ENCODE measurements around the gene SH3RF3.

The SH3RF3 gene

DNA sequence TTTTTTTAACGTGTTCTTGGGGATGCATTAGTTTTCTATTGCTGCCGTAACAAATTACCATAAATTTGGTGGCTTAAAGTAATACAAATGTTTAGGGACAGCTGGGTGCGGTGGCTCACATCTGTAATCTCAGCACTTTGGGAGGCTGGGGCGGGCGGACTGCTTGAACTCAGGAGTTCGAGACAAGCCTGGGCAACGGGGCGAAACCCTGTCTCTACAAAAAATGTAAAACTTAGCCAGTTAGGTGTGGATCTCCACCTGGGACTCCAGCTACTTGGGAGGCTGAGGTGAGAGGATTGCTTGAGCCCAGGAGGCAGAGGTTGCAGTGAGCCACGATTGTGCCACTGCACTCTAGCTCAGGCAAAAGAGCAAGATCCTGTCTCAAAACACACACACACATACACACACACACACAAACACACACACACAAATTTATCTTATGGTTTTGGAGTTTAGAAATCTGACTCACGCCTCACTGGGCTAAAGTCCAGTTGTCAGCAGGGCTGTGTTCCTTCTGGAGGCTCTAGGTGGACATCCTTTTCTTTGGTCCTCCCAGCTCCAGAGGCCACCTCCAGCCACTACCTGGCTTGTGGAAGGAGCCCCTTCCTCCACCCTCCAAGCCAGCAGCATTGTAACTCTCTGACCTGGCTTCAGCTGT lies 408.7 kb downstream of the SH3RF3 start:
- TF ChIP-seq, protein P1, sequence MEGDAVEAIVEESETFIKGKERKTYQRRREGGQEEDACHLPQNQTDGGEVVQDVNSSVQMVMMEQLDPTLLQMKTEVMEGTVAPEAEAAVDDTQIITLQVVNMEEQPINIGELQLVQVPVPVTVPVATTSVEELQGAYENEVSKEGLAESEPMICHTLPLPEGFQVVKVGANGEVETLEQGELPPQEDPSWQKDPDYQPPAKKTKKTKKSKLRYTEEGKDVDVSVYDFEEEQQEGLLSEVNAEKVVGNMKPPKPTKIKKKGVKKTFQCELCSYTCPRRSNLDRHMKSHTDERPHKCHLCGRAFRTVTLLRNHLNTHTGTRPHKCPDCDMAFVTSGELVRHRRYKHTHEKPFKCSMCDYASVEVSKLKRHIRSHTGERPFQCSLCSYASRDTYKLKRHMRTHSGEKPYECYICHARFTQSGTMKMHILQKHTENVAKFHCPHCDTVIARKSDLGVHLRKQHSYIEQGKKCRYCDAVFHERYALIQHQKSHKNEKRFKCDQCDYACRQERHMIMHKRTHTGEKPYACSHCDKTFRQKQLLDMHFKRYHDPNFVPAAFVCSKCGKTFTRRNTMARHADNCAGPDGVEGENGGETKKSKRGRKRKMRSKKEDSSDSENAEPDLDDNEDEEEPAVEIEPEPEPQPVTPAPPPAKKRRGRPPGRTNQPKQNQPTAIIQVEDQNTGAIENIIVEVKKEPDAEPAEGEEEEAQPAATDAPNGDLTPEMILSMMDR (conservative IDR thresholded peaks at IDR 0.05; ENCODE audit: low read depth, low read length) = no peak
- Histone ChIP-seq H2AFZ (ENCODE audit: low read depth) (no peak overlapping the region), H3K27ac (no peak overlapping the region), H4K20me1 (ENCODE audit: insufficient read depth) (no peaks in the 10 kb centered on the region), H3K36me3 (ENCODE audit: insufficient read depth) (no peaks in the 10 kb centered on the region), H3K27me3 (ENCODE audit: insufficient read depth, low read depth) (no peaks in the 10 kb centered on the region), H3K4me2 (no peak overlapping the region), H3K79me2 (ENCODE audit: insufficient read depth, low read depth) (no peaks in the 10 kb centered on the region), H3K9ac (no peak overlapping the region), H3K4me1 (ENCODE audit: low read depth, poor library complexity, severe bottlenecking) (no peaks in the 10 kb centered on the region), H3K4me3 (IDR thresholded peaks at IDR 0.05; ENCODE audit: insufficient read depth, low read depth, low read length) (no peak overlapping the region)

DNA sequence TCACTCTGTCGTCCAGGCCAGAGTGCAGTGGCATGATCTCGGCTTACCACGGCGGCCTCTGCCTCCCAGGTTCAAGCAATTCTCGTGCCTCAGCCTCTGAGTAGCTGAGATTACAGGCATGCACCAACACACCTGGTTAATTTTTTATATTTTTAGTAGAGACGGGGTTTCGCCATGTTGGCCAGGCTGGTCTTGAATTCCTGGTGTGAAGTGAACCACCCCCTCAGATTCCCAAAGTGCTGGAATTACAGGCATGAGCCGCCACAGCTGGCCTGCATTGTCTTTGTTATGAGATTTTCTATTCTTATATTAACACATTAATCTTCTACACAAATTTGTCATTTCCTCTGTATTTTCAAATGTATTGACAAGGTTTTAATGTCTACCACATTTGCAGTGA lies 409.5 kb downstream of the SH3RF3 start:
- H3K4me2 ChIP-seq = no peak overlapping the region
- H3K4me1 ChIP-seq (ENCODE audit: low read depth, poor library complexity, severe bottlenecking) = no peaks in the 10 kb centered on the region
- TF ChIP-seq, protein P1 (conservative IDR thresholded peaks at IDR 0.05; ENCODE audit: low read depth, low read length) = no peak
- H3K4me3 ChIP-seq (IDR thresholded peaks at IDR 0.05; ENCODE audit: insufficient read depth, low read depth, low read length) = no peak overlapping the region
- H3K79me2 ChIP-seq (ENCODE audit: insufficient read depth, low read depth) = no peaks in the 10 kb centered on the region
- H3K36me3 ChIP-seq (ENCODE audit: insufficient read depth) = no peaks in the 10 kb centered on the region
- H2AFZ ChIP-seq (ENCODE audit: low read depth) = no peak overlapping the region
- no peaks in the 10 kb centered on the region for H3K27me3 ChIP-seq (ENCODE audit: insufficient read depth, low read depth)
- H3K9ac ChIP-seq = no peak overlapping the region
- no peaks in the 10 kb centered on the region for H4K20me1 ChIP-seq (ENCODE audit: insufficient read depth)
- H3K27ac ChIP-seq = no peak overlapping the region

DNA sequence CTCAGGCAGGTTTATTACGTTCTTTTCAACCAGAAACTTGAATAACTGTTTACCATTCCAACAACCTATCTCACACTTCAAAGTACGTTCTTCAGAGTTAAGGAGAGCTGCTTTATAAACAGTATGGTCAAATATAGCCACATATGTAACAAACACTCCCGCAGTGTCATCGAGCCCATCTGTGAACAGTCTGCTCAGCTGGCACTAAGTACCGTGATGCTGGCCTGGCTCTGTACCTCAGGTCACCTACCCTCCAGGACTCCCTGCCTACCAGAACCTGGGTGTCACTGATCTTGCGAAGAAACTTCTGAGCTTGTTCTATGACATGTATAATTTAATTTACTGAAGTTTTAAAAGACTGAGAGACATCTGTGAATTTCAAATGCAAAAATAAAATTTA lies 413.4 kb downstream of the SH3RF3 start:
- Histone ChIP-seq H3K9ac (no peak overlapping the region), H4K20me1 (ENCODE audit: insufficient read depth) (no peaks in the 10 kb centered on the region), H3K27me3 (ENCODE audit: insufficient read depth, low read depth) (no peaks in the 10 kb centered on the region), H3K36me3 (ENCODE audit: insufficient read depth) (no peaks in the 10 kb centered on the region), H3K4me3 (IDR thresholded peaks at IDR 0.05; ENCODE audit: insufficient read depth, low read depth, low read length) (no peak overlapping the region), H3K4me1 (ENCODE audit: low read depth, poor library complexity, severe bottlenecking) (no peaks in the 10 kb centered on the region), H3K27ac (no peak overlapping the region), H2AFZ (ENCODE audit: low read depth) (no peak overlapping the region), H3K4me2 (no peak overlapping the region), H3K79me2 (ENCODE audit: insufficient read depth, low read depth) (no peaks in the 10 kb centered on the region)
- TF ChIP-seq, protein P1 (conservative IDR thresholded peaks at IDR 0.05; ENCODE audit: low read depth, low read length) = no peak

DNA sequence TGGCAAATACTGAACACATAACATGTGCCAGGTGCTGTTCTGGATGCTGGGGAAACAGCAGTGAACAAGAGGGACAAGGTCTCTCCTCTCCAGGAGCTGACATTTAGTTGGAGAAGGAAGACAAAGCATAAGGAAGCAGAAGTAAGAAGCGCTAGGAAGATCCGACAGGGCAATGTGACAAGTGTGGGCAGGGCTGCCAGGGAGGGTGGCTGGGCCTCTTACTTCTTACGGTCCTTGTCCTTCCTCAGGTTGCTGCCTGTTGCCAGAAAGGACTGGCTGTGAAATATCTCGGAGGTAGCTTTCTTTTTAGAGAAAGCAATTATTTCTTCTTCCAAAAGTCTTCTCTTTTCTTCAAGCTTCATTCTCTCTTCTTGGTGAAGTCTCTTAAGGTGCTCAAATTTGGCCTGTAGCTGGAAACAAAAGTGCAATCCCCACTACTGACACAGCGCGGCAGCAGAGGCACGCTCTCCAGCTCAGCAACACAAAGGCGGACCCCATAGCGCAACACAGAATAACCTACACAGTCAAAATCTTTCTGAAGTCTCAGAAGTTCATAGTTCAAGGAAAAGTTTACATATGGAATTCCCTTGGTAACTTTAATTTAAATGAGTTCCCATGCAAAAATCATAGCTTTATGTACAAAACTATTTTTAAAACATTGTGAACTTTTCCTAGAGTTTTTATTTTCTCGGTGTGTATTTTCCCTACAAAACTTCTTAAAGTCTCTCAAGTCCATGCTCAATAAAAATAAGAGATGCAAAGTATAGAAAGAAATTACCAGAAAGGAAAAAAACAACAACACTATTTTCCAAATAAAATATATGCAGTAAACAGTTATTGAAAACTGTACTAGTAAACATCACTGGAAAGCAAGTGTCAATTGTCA lies 417.1 kb downstream of the SH3RF3 start:
- Histone ChIP-seq H3K4me2 (no peak overlapping the region), H4K20me1 (ENCODE audit: insufficient read depth) (no peaks in the 10 kb centered on the region), H3K27me3 (ENCODE audit: insufficient read depth, low read depth) (no peaks in the 10 kb centered on the region), H3K79me2 (ENCODE audit: insufficient read depth, low read depth) (no peaks in the 10 kb centered on the region), H3K36me3 (ENCODE audit: insufficient read depth) (no peaks in the 10 kb centered on the region), H2AFZ (ENCODE audit: low read depth) (no peak overlapping the region), H3K27ac (no peak overlapping the region), H3K4me3 (IDR thresholded peaks at IDR 0.05; ENCODE audit: insufficient read depth, low read depth, low read length) (no peak overlapping the region), H3K4me1 (ENCODE audit: low read depth, poor library complexity, severe bottlenecking) (no peaks in the 10 kb centered on the region), H3K9ac (no peak overlapping the region)
- TF ChIP-seq, protein P1 (conservative IDR thresholded peaks at IDR 0.05; ENCODE audit: low read depth, low read length) = peak; percentile 85

All from KMS-11 (cell line).